Measurements from ENCODE around the gene KIRREL2.

The KIRREL2 gene

DNA sequence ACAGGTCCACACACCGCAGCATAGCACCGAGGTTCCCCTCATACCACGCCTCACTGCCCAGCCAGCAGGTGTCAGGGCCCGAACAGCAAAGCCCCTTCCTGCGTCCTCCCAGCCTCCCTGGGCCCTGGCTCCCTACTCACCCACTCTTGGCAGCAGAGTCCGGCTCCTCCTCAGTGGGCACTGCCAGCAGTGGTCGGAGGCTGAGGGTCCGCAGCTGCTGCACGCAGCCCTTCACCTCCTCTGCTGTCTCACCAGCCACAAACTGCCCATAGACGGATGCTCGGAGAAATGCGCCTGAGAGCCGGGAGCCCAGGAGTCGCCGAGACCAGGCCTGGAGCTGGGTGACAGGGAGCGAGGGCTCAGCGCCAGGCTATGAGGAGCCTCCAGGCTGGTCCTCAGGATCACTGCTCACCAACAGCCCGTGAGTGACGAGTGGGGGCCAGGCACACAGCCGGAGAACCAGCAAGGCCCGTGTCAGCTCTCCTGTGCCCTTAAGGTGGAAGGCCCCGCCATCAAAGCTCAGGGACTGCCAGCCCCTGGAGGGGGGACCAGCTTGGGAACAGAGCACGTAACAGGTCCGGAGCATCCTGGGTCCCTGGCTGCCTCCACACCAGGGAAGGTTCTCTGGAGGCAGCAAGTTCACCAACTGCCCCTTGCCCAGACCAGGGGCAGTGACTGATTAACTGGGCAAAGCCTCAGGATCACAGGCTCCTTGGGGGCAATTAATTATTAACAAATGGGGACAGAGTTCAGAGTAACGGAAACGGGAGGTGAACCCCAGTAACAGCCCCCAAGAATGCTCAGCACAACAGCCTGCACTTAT is 44.3 kb upstream of the KIRREL2 start, which contains the start of gene PRODH2:
TSS of gene PRODH2 (minus strand) at position 626 of the 823 bp plus-strand sequence. CDS start at position 586, 40 bp downstream.
- Histone ChIP-seq H3K4me1 (ENCODE audit: insufficient read depth, low read length, poor library complexity, severe bottlenecking) (no peaks in the 10 kb centered on the region), H3K4me2 (ENCODE audit: low read depth, low read length, poor library complexity, severe bottlenecking) (no peak within 1 kb of the TSS)
- TF ChIP-seq, protein P1, sequence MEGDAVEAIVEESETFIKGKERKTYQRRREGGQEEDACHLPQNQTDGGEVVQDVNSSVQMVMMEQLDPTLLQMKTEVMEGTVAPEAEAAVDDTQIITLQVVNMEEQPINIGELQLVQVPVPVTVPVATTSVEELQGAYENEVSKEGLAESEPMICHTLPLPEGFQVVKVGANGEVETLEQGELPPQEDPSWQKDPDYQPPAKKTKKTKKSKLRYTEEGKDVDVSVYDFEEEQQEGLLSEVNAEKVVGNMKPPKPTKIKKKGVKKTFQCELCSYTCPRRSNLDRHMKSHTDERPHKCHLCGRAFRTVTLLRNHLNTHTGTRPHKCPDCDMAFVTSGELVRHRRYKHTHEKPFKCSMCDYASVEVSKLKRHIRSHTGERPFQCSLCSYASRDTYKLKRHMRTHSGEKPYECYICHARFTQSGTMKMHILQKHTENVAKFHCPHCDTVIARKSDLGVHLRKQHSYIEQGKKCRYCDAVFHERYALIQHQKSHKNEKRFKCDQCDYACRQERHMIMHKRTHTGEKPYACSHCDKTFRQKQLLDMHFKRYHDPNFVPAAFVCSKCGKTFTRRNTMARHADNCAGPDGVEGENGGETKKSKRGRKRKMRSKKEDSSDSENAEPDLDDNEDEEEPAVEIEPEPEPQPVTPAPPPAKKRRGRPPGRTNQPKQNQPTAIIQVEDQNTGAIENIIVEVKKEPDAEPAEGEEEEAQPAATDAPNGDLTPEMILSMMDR (conservative IDR thresholded peaks at IDR 0.05; ENCODE audit: low read length) = no peak
- no peak for TF ChIP-seq EZH2phosphoT487 (IDR thresholded peaks at IDR 0.05; ENCODE audit: borderline replicate concordance)

DNA sequence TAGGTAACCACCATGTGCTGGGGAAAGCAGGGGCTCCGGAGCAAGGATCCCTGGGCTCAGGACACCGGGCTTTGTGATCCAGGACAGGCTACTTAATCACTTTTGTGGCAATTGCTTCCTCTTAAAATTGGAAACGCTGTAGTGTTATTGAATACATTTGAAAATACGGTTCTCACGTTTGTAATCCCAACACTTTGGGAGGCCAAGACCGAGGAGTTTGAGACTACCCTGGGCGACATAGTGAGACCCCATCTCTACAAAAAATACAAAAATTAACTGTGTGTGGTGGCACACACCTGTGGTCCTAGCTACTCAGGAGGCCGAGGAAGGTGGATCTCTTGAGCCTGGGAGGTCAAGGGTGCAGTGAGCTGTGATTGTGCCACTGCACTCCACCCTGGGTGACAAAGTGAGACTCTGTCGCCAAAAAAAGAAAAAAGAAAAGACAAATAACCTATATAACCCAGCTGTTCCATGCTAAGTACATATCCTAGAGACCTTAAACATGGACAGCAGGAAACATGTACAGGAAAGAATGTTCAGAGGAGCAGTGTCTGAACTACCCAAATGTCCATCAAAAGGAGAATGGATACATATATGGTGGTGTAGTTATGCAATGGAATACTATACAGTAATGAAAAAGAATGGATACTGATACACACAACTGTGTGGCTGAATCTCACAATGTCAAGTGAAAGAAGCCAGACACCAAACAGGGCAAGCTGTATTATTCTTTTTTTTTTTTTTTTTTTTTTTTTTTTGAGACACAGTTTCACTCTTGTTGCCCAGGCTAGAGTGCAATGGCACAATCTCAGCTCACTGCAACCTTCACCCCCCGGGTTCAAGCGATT is 43.4 kb upstream of the KIRREL2 start:
- no peaks in the 10 kb centered on the region for H3K4me1 ChIP-seq (ENCODE audit: insufficient read depth, low read length, poor library complexity, severe bottlenecking)
- H3K36me3 ChIP-seq (ENCODE audit: insufficient read depth, low read length) = no peaks in the 10 kb centered on the region
- H3K9ac ChIP-seq (ENCODE audit: low read depth, low read length, poor library complexity, severe bottlenecking) = no peak overlapping the region
- H2AFZ ChIP-seq (ENCODE audit: low read length) = no peak overlapping the region
- no peak overlapping the region for H3K4me2 ChIP-seq (ENCODE audit: low read depth, low read length, poor library complexity, severe bottlenecking)
- H4K20me1 ChIP-seq (ENCODE audit: insufficient read depth, low read length, poor library complexity, severe bottlenecking) = no peaks in the 10 kb centered on the region
- H3K4me3 ChIP-seq (ENCODE audit: low read length, poor library complexity, severe bottlenecking) = no peak overlapping the region
- H3F3A ChIP-seq (ENCODE audit: low read depth) = no peaks in the 10 kb centered on the region
- no peaks in the 10 kb centered on the region for H3K9me3 ChIP-seq (ENCODE audit: insufficient read depth, low read depth, low read length)
- TF ChIP-seq, protein P1 (conservative IDR thresholded peaks at IDR 0.05; ENCODE audit: low read length) = no peak
- no peak for TF ChIP-seq EZH2phosphoT487 (IDR thresholded peaks at IDR 0.05; ENCODE audit: borderline replicate concordance)
- H3K79me2 ChIP-seq (ENCODE audit: insufficient read depth, low read length) = no peaks in the 10 kb centered on the region
- H3K9me2 ChIP-seq (replicated peaks; ENCODE audit: low read depth, low read length) = no peaks in the 10 kb centered on the region
- no peaks in the 10 kb centered on the region for H3K27me3 ChIP-seq (ENCODE audit: insufficient read depth, low read length, poor library complexity, severe bottlenecking)

More for the DNA sequence above, 44.3 kb upstream of the KIRREL2 start, which contains the start of gene PRODH2:
- H3K9ac ChIP-seq (ENCODE audit: low read depth, low read length, poor library complexity, severe bottlenecking) = no peak within 1 kb of the TSS
- H2AFZ ChIP-seq (ENCODE audit: low read length) = no peak within 1 kb of the TSS
- no peaks in the 10 kb centered on the region for H3F3A ChIP-seq (ENCODE audit: low read depth)
- H3K27me3 ChIP-seq (ENCODE audit: insufficient read depth, low read length, poor library complexity, severe bottlenecking) = no peaks in the 10 kb centered on the region
- H3K36me3 ChIP-seq (ENCODE audit: insufficient read depth, low read length) = no peaks in the 10 kb centered on the region
- H3K9me2 ChIP-seq (replicated peaks; ENCODE audit: low read depth, low read length) = no peaks in the 10 kb centered on the region
- H3K4me3 ChIP-seq (ENCODE audit: low read length, poor library complexity, severe bottlenecking) = no peak within 1 kb of the TSS
- no peaks in the 10 kb centered on the region for H3K9me3 ChIP-seq (ENCODE audit: insufficient read depth, low read depth, low read length)
- no peaks in the 10 kb centered on the region for H3K79me2 ChIP-seq (ENCODE audit: insufficient read depth, low read length)
- no peaks in the 10 kb centered on the region for H4K20me1 ChIP-seq (ENCODE audit: insufficient read depth, low read length, poor library complexity, severe bottlenecking)

DNA sequence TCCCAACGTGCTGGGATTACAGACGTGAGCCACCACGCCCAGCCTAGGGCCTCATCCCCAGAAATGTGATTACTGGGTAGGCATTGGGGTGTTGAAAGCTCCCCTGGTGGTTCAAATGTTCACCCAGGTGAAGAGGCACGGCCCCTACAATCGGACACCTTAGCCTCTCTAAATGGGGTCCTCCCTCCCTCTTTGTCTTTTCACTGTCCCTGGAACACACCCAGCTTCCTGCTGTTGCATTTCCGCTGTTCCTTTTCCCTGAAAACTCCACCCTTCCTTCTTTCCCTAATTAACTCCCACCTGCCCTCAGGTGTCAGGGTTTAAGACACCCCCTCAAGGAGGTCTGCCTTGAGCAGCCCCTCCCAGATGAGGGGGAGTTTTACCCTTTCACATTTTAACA is 40.4 kb upstream of the KIRREL2 start:
- Histone ChIP-seq H3K9me2 (replicated peaks; ENCODE audit: low read depth, low read length) (no peaks in the 10 kb centered on the region), H3K79me2 (ENCODE audit: insufficient read depth, low read length) (no peaks in the 10 kb centered on the region), H3K9me3 (ENCODE audit: insufficient read depth, low read depth, low read length) (no peaks in the 10 kb centered on the region), H3K4me2 (ENCODE audit: low read depth, low read length, poor library complexity, severe bottlenecking) (no peak overlapping the region), H4K20me1 (ENCODE audit: insufficient read depth, low read length, poor library complexity, severe bottlenecking) (no peaks in the 10 kb centered on the region), H3K9ac (ENCODE audit: low read depth, low read length, poor library complexity, severe bottlenecking) (no peak overlapping the region), H3K4me1 (ENCODE audit: insufficient read depth, low read length, poor library complexity, severe bottlenecking) (peaks cover 6% of the 10 kb centered on the region), H3K4me3 (ENCODE audit: low read length, poor library complexity, severe bottlenecking) (no peak overlapping the region), H3K27me3 (ENCODE audit: insufficient read depth, low read length, poor library complexity, severe bottlenecking) (no peaks in the 10 kb centered on the region), H3K36me3 (ENCODE audit: insufficient read depth, low read length) (no peaks in the 10 kb centered on the region), H3F3A (ENCODE audit: low read depth) (no peaks in the 10 kb centered on the region), H2AFZ (ENCODE audit: low read length) (no peak overlapping the region)
- TF ChIP-seq, protein P1 (conservative IDR thresholded peaks at IDR 0.05; ENCODE audit: low read length) = no peak
- no peak for TF ChIP-seq EZH2phosphoT487 (IDR thresholded peaks at IDR 0.05; ENCODE audit: borderline replicate concordance)
